SU-DHL-6 (cell line): Measurements from ENCODE around the gene SUN1.

ENCODE experiments used
- EZH2phosphoT487 ChIP-seq: fragments of 200-600 bp; sonication (generic), shearing (Covaris generic); conservative IDR thresholded peaks from 2 replicates; pipeline ENCODE4 v1.6.1; 2018; ENCODE audit warnings: mild to moderate bottlenecking, antibody characterized with exemption, low read length, moderate library complexity, mixed read lengths
- TF ChIP-seq, protein P1 (sequence below): fragments of 200-600 bp; sonication (generic); IDR thresholded peaks from one replicate; pipeline ENCODE4 v1.5.1; 2017; ENCODE audit warnings: antibody characterized with exemption, mild to moderate bottlenecking, low read length, moderate library complexity; ENCODE audit not compliant: insufficient read depth, poor library complexity, severe bottlenecking

DNA sequence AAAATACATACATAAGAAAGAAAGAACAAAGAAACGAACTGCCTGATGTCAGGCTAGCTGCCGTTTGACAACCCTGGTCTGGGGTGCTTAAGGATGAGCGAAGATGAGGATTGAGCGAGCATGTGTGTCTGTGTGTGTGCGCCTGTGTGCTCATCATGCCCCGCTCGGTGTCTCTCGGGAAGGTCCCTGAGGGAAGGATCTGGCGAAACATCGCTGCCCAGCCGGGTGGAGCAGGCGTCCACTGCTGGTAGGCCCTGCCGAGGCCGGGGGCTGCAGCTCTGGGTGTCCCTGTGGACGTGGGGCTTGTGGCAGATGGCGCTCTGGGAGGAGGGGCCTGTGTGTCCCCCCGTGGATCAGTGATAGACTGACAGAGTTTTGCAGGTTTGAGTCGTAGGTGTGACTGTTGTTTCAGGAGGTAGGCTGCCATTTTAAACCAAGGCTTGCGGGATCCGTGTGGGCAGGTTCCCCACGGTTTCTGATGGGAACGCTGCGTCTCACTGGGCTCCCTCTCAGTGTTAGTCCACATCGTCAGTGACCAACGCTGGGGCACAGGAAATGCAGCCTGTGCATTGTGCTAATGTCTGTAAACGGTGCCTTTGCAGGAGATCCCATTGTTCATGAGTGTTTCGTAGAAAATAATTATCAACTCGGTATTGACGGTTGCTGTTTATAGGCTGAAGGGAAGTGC, 5.9 kb upstream of the SUN1 start:
- TF ChIP-seq, protein P1, sequence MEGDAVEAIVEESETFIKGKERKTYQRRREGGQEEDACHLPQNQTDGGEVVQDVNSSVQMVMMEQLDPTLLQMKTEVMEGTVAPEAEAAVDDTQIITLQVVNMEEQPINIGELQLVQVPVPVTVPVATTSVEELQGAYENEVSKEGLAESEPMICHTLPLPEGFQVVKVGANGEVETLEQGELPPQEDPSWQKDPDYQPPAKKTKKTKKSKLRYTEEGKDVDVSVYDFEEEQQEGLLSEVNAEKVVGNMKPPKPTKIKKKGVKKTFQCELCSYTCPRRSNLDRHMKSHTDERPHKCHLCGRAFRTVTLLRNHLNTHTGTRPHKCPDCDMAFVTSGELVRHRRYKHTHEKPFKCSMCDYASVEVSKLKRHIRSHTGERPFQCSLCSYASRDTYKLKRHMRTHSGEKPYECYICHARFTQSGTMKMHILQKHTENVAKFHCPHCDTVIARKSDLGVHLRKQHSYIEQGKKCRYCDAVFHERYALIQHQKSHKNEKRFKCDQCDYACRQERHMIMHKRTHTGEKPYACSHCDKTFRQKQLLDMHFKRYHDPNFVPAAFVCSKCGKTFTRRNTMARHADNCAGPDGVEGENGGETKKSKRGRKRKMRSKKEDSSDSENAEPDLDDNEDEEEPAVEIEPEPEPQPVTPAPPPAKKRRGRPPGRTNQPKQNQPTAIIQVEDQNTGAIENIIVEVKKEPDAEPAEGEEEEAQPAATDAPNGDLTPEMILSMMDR, result no peak
- TF ChIP-seq EZH2phosphoT487, result no peak
